Measurements from ENCODE around the gene ITPR2. TPM values are rescaled to one million over a fixed set of nuclear protein-coding genes. Genes with fewer than 3 reads are reported as not detected.

ITPR2 gene
- total RNA-seq, 4 donors from 2014 or later = 42.8 to 62.5 (median 52.1) TPM

GRCh38 chr12:26822026-26822425, 11.0 kb downstream of the ITPR2 start:
- DNase-seq (ENCODE audit: low spot score in 2 of 2) = no peak
- intact Hi-C loops (cut with DNase I; ENCODE audit: low total_unique reads) = no loop called here
- 89 to 90% methylated on average over 2 of the region's 2 CpGs for WGBS, 2 donors
- no peak overlapping the region for H3K4me3 ChIP-seq (ENCODE audit: low read depth, poor library complexity, severe bottlenecking)
- TF ChIP-seq POLR2A (IDR thresholded peaks at IDR 0.05) (no peak), CTCF (IDR thresholded peaks at IDR 0.05) (no peak)

GRCh38 chr12:26821212-26821701, 11.7 kb downstream of the ITPR2 start:
- intact Hi-C loops (cut with DNase I; ENCODE audit: low total_unique reads) = no loop called here
- DNase-seq (ENCODE audit: low spot score in 2 of 2) = no peak
- no peak for TF ChIP-seq POLR2A (IDR thresholded peaks at IDR 0.05)
- TF ChIP-seq CTCF (IDR thresholded peaks at IDR 0.05) = no peak
- WGBS, 2 donors = 43 to 52% methylated on average over 4 of the region's 4 CpGs
- H3K4me3 ChIP-seq (ENCODE audit: low read depth, poor library complexity, severe bottlenecking) = no peak overlapping the region

GRCh38 chr12:26818636-26819035, 14.4 kb downstream of the ITPR2 start:
- no peak for TF ChIP-seq CTCF (IDR thresholded peaks at IDR 0.05)
- TF ChIP-seq POLR2A (IDR thresholded peaks at IDR 0.05) = no peak
- H3K4me3 ChIP-seq (ENCODE audit: low read depth, poor library complexity, severe bottlenecking) = no peak overlapping the region
- 91% methylated on average over 2 of the region's 2 CpGs for WGBS, 2 donors
- intact Hi-C loops (cut with DNase I; ENCODE audit: low total_unique reads) = no loop called here
- no peak for DNase-seq (ENCODE audit: low spot score in 2 of 2)

GRCh38 chr12:26818201-26818600, 14.8 kb downstream of the ITPR2 start:
- TF ChIP-seq POLR2A (IDR thresholded peaks at IDR 0.05) (no peak), CTCF (IDR thresholded peaks at IDR 0.05) (no peak)
- WGBS, 2 donors = 92 to 94% methylated on average over 3 of the region's 3 CpGs
- DNase-seq (ENCODE audit: low spot score in 2 of 2) = no peak
- intact Hi-C loops (cut with DNase I; ENCODE audit: low total_unique reads) = no loop called here
- H3K4me3 ChIP-seq (ENCODE audit: low read depth, poor library complexity, severe bottlenecking) = no peak overlapping the region

GRCh38 chr12:26817183-26817591, 15.8 kb downstream of the ITPR2 start:
- no peak for DNase-seq (ENCODE audit: low spot score in 2 of 2)
- intact Hi-C loops (cut with DNase I; ENCODE audit: low total_unique reads) = no loop called here
- no peak overlapping the region for H3K4me3 ChIP-seq (ENCODE audit: low read depth, poor library complexity, severe bottlenecking)
- TF ChIP-seq CTCF (IDR thresholded peaks at IDR 0.05) (no peak), POLR2A (IDR thresholded peaks at IDR 0.05) (no peak)
- WGBS, 2 donors = 72 to 82% methylated on average over 4 of the region's 4 CpGs

GRCh38 chr12:26813812-26814211, 19.2 kb downstream of the ITPR2 start:
- intact Hi-C loops (cut with DNase I; ENCODE audit: low total_unique reads) = no loop called here
- no peak for TF ChIP-seq POLR2A (IDR thresholded peaks at IDR 0.05)
- no peak for TF ChIP-seq CTCF (IDR thresholded peaks at IDR 0.05)
- H3K4me3 ChIP-seq (ENCODE audit: low read depth, poor library complexity, severe bottlenecking) = no peak overlapping the region
- no peak for DNase-seq (ENCODE audit: low spot score in 2 of 2)
- WGBS, 2 donors = 84 to 89% methylated on average over 7 of the region's 7 CpGs

All from lower leg skin (tissue), 4 donors.